ENCODE measurements around the gene POLR2B. TPM values are rescaled to one million over a fixed set of nuclear protein-coding genes. Genes with fewer than 3 reads are reported as not detected.

The POLR2B gene
- total RNA-seq, 1 donor = 99.2 TPM

- peak overlapping the region; percentile 88 for H3K27ac ChIP-seq (ENCODE audit: low read depth, low read length)
- H2AFZ ChIP-seq (ENCODE audit: low read length) = no peak overlapping the region
- H3K4me1 ChIP-seq (ENCODE audit: insufficient read depth, low read length) = peaks cover 81% of the 10 kb centered on the region
- H3K79me2 ChIP-seq (ENCODE audit: insufficient read depth, low read length) = peaks cover 95% of the 10 kb centered on the region
- H4K20me1 ChIP-seq (ENCODE audit: insufficient read depth, low read length) = no peaks in the 10 kb centered on the region
- TF ChIP-seq CTCF (IDR thresholded peaks at IDR 0.05; ENCODE audit: extremely low read depth, low read depth, low read length) = no peak
- H3K4me2 ChIP-seq (ENCODE audit: insufficient read depth, low read length) = peak overlapping the region; percentile 38
- DNase-seq (ENCODE audit: insufficient read length, low spot score, missing footprints) = no peak
- H3K4me3 ChIP-seq (ENCODE audit: insufficient read depth, low read length) = no peak overlapping the region
- no peaks in the 10 kb centered on the region for H3K9me3 ChIP-seq (ENCODE audit: low read depth, low read length)
- no peaks in the 10 kb centered on the region for H3K27me3 ChIP-seq (ENCODE audit: insufficient read depth, low read length)
- H3K36me3 ChIP-seq (ENCODE audit: insufficient read depth, low read length) = peaks cover 35% of the 10 kb centered on the region
These were observed 96.0 kb downstream of the POLR2B start for GRCh38 chr4:57074744-57075143.

- H3K4me1 ChIP-seq (ENCODE audit: insufficient read depth, low read length) = peaks cover 87% of the 10 kb centered on the region
- H3K9me3 ChIP-seq (ENCODE audit: low read depth, low read length) = no peaks in the 10 kb centered on the region
- H3K27me3 ChIP-seq (ENCODE audit: insufficient read depth, low read length) = no peaks in the 10 kb centered on the region
- H3K79me2 ChIP-seq (ENCODE audit: insufficient read depth, low read length) = peaks cover 95% of the 10 kb centered on the region
- peak overlapping the region; percentile 4 for H3K4me2 ChIP-seq (ENCODE audit: insufficient read depth, low read length)
- no peaks in the 10 kb centered on the region for H4K20me1 ChIP-seq (ENCODE audit: insufficient read depth, low read length)
- H2AFZ ChIP-seq (ENCODE audit: low read length) = no peak overlapping the region
- no peak for DNase-seq (ENCODE audit: insufficient read length, low spot score, missing footprints)
- TF ChIP-seq CTCF (IDR thresholded peaks at IDR 0.05; ENCODE audit: extremely low read depth, low read depth, low read length) = no peak
- H3K27ac ChIP-seq (ENCODE audit: low read depth, low read length) = peak overlapping the region; percentile 88
- no peak overlapping the region for H3K4me3 ChIP-seq (ENCODE audit: insufficient read depth, low read length)
- peaks cover 39% of the 10 kb centered on the region for H3K36me3 ChIP-seq (ENCODE audit: insufficient read depth, low read length)
These were observed 96.7 kb downstream of the POLR2B start for GRCh38 chr4:57075367-57075766.

- Histone ChIP-seq H3K9me3 (ENCODE audit: low read depth, low read length) (no peaks in the 10 kb centered on the region), H3K36me3 (ENCODE audit: insufficient read depth, low read length) (peaks cover 44% of the 10 kb centered on the region), H3K27ac (ENCODE audit: low read depth, low read length) (peak overlapping the region; percentile 88), H3K4me3 (ENCODE audit: insufficient read depth, low read length) (no peak overlapping the region), H4K20me1 (ENCODE audit: insufficient read depth, low read length) (no peaks in the 10 kb centered on the region), H2AFZ (ENCODE audit: low read length) (no peak overlapping the region), H3K79me2 (ENCODE audit: insufficient read depth, low read length) (peaks cover 88% of the 10 kb centered on the region), H3K4me2 (ENCODE audit: insufficient read depth, low read length) (no peak overlapping the region), H3K27me3 (ENCODE audit: insufficient read depth, low read length) (no peaks in the 10 kb centered on the region), H3K4me1 (ENCODE audit: insufficient read depth, low read length) (peaks cover 86% of the 10 kb centered on the region)
- no peak for TF ChIP-seq CTCF (IDR thresholded peaks at IDR 0.05; ENCODE audit: extremely low read depth, low read depth, low read length)
- DNase-seq (ENCODE audit: insufficient read length, low spot score, missing footprints) = no peak
These were observed 98.0 kb downstream of the POLR2B start for GRCh38 chr4:57076646-57077045.

- peak; percentile 18 for DNase-seq (ENCODE audit: insufficient read length, low spot score, missing footprints)
- no peaks in the 10 kb centered on the region for H3K9me3 ChIP-seq (ENCODE audit: low read depth, low read length)
- H3K79me2 ChIP-seq (ENCODE audit: insufficient read depth, low read length) = peaks cover 79% of the 10 kb centered on the region
- H2AFZ ChIP-seq (ENCODE audit: low read length) = no peak overlapping the region
- no peaks in the 10 kb centered on the region for H4K20me1 ChIP-seq (ENCODE audit: insufficient read depth, low read length)
- H3K4me1 ChIP-seq (ENCODE audit: insufficient read depth, low read length) = peaks cover 88% of the 10 kb centered on the region
- H3K27me3 ChIP-seq (ENCODE audit: insufficient read depth, low read length) = no peaks in the 10 kb centered on the region
- H3K36me3 ChIP-seq (ENCODE audit: insufficient read depth, low read length) = peaks cover 40% of the 10 kb centered on the region
- TF ChIP-seq CTCF (IDR thresholded peaks at IDR 0.05; ENCODE audit: extremely low read depth, low read depth, low read length) = no peak
- no peak overlapping the region for H3K4me3 ChIP-seq (ENCODE audit: insufficient read depth, low read length)
- peak overlapping the region; percentile 96 for H3K27ac ChIP-seq (ENCODE audit: low read depth, low read length)
- no peak overlapping the region for H3K4me2 ChIP-seq (ENCODE audit: insufficient read depth, low read length)
These were observed 99.1 kb downstream of the POLR2B start for GRCh38 chr4:57077550-57078343.
